Measurements from ENCODE around the gene TNFRSF13B.

DNA sequence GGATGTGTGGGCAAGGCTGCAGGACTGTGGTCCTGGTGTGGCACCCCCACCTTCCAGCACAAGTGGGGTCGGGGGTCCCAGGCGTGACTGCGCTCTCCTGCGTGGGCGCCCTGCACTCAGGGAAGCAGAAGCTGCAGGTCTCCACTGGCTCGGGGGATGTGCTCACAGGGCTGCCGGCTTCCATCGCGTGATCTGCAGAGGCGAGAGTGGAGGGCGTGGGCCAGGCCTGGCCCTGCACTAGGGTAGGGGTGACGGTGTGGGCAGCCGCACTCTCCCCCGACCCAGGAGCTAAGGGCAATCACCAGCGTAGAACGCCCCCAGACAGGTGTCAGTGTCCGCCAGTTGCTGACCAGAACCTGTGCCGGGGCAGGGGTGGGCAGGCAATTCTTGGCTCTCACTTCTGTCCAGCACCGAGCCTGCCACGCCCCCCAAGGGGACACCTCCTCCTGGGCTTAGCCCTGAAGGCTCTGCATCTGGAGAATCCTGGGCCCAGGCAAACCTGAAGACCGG lies 32.3 kb downstream of the TNFRSF13B start:
- TF ChIP-seq, protein P1, sequence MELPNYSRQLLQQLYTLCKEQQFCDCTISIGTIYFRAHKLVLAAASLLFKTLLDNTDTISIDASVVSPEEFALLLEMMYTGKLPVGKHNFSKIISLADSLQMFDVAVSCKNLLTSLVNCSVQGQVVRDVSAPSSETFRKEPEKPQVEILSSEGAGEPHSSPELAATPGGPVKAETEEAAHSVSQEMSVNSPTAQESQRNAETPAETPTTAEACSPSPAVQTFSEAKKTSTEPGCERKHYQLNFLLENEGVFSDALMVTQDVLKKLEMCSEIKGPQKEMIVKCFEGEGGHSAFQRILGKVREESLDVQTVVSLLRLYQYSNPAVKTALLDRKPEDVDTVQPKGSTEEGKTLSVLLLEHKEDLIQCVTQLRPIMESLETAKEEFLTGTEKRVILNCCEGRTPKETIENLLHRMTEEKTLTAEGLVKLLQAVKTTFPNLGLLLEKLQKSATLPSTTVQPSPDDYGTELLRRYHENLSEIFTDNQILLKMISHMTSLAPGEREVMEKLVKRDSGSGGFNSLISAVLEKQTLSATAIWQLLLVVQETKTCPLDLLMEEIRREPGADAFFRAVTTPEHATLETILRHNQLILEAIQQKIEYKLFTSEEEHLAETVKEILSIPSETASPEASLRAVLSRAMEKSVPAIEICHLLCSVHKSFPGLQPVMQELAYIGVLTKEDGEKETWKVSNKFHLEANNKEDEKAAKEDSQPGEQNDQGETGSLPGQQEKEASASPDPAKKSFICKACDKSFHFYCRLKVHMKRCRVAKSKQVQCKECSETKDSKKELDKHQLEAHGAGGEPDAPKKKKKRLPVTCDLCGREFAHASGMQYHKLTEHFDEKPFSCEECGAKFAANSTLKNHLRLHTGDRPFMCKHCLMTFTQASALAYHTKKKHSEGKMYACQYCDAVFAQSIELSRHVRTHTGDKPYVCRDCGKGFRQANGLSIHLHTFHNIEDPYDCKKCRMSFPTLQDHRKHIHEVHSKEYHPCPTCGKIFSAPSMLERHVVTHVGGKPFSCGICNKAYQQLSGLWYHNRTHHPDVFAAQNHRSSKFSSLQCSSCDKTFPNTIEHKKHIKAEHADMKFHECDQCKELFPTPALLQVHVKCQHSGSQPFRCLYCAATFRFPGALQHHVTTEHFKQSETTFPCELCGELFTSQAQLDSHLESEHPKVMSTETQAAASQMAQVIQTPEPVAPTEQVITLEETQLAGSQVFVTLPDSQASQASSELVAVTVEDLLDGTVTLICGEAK (IDR thresholded peaks at IDR 0.05; ENCODE audit: borderline replicate concordance): no peak
- TF ChIP-seq RFX5 (IDR thresholded peaks at IDR 0.05; ENCODE audit: low read depth, low read length): no peak
- TF ChIP-seq FOS (IDR thresholded peaks at IDR 0.05; ENCODE audit: borderline replicate concordance, extremely low read depth, insufficient read length): no peak
- TF ChIP-seq SUZ12 (IDR thresholded peaks at IDR 0.05; ENCODE audit: unreplicated experiment): no peak
- TF ChIP-seq, protein P2, sequence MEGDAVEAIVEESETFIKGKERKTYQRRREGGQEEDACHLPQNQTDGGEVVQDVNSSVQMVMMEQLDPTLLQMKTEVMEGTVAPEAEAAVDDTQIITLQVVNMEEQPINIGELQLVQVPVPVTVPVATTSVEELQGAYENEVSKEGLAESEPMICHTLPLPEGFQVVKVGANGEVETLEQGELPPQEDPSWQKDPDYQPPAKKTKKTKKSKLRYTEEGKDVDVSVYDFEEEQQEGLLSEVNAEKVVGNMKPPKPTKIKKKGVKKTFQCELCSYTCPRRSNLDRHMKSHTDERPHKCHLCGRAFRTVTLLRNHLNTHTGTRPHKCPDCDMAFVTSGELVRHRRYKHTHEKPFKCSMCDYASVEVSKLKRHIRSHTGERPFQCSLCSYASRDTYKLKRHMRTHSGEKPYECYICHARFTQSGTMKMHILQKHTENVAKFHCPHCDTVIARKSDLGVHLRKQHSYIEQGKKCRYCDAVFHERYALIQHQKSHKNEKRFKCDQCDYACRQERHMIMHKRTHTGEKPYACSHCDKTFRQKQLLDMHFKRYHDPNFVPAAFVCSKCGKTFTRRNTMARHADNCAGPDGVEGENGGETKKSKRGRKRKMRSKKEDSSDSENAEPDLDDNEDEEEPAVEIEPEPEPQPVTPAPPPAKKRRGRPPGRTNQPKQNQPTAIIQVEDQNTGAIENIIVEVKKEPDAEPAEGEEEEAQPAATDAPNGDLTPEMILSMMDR (IDR thresholded peaks at IDR 0.05 in 2 of 3, conservative IDR thresholded peaks at IDR 0.05 in 1 of 3; ENCODE audit: control insufficient read depth in 2 of 3, extremely low read depth in 1 of 3, insufficient read depth in 1 of 3, low read depth in 3 of 3, low read length in 3 of 3): no peak
- no peak for TF ChIP-seq POLR2AphosphoS2 (IDR thresholded peaks at IDR 0.05; ENCODE audit: low read depth, low read length)
